Measurements from ENCODE around the gene PARVB.

The PARVB gene

DNA sequence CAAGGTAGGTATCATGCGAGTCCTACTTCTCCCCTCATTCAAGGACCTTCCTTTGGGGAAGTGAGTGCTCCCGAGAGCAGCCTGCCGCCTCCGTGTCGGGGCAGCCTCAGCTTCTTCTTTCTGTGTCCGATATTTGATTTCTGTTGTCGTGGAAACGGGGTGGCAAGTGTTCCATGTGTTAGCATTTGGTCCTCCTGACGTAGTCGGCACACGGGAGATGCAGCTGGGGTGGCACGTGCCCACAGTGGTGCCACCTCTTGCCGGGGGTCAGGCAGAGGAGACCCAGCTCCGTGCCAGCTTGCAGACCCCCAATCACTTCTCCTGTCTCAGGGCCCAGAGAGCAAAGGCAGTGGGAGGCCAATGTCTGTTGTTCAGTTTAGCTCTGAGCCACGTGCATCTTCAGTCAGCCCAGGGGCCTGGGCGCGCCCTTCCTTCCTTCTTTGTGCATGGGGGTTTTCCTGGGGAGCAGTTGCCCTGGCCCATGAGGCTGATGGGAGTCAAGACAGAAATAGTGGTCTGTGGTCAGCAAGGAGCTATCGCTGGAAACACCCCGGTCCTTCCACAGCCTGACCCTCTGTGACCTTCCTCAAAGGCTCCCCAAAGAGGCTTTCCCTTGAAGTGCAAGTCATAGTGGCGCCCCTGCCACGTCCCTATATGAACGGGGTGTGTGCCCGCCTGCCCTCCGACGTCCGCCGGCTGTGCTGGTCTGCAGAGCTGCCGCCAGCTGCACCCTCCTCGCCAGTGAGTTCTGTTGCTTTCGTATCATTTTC is 44.5 kb downstream of the PARVB start:
- TF ChIP-seq, protein P1, sequence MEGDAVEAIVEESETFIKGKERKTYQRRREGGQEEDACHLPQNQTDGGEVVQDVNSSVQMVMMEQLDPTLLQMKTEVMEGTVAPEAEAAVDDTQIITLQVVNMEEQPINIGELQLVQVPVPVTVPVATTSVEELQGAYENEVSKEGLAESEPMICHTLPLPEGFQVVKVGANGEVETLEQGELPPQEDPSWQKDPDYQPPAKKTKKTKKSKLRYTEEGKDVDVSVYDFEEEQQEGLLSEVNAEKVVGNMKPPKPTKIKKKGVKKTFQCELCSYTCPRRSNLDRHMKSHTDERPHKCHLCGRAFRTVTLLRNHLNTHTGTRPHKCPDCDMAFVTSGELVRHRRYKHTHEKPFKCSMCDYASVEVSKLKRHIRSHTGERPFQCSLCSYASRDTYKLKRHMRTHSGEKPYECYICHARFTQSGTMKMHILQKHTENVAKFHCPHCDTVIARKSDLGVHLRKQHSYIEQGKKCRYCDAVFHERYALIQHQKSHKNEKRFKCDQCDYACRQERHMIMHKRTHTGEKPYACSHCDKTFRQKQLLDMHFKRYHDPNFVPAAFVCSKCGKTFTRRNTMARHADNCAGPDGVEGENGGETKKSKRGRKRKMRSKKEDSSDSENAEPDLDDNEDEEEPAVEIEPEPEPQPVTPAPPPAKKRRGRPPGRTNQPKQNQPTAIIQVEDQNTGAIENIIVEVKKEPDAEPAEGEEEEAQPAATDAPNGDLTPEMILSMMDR (IDR thresholded peaks at IDR 0.05): no peak

DNA sequence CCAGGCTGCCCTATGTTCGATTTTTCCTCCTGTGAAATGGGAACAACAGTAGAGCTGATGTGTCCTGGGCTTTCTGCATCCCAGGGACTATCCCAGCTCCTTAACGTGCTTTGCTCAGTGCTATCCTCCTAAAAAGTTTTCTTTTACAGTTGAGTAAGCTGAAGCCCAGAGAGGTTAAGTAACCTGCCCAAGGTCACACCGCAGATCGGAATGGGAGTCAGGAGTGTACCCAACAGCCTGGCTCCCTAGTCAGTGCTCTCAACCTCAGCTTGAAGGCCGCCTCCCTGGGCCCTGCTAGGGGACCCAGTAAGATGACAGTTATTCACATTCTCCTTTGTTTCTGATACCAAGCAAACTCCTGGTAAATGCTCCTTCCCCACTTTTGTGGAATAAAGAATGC is 45.9 kb downstream of the PARVB start:
- TF ChIP-seq, protein P1 (IDR thresholded peaks at IDR 0.05): no peak

DNA sequence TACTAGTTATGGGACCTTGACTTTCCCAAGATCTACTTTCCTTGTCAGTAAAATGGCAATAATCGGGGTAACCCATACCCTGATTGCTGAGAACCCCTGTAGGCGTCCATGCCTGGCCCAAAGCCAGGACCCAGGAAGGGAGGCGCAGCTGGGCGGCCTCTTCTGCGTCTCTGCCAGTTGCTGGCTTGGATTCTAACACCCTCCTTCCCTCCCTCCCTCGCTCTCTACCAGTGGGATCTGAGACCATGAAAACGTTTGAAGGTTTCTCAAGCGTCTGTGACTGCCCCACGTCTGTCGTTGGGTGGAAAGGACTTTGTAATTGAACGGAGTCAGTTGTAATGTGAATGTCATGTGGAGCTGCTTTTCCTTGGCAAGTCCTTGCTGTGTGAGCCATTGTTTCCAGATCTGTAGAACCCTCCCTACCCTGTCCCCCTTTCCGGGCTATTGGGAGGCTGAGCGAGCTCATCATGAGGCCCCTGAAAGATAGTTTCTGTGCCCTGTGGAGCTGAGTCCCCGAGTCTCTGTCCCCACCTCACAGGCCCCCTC is 47.8 kb downstream of the PARVB start:
- TF ChIP-seq, protein P1 (IDR thresholded peaks at IDR 0.05): no peak

DNA sequence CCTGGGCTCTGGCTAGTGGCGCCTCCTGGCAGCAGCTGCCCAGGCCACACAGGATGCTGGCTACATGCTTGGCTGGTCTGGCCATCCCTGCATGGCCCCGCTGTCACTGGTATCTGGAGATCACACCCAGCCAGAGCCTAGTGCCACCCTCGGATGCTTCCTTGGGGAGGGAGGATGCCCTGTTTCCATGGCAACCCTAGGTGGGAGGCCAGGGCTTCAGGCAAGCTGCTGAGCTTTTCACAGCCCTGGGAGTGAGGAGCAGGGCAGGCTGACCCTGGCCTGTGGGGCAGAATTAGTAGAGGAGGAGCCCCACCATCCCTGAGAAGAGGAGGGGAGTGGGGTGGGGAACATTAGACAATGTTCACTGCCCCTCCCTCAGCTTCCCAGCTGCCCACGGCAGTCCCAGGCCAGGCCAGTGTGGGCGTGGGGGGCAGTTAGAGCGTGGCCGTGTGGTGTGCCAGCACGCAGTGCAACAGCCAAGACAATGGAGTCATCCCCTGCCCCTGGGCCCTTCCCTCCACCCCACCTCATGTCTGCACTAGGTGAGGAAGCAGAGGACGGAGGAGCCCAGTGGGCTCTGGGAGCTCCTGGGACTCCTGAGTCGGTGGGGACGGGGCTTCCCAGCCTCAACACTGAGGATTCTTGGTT is 50.4 kb downstream of the PARVB start:
- TF ChIP-seq, protein P1 (IDR thresholded peaks at IDR 0.05): no peak

DNA sequence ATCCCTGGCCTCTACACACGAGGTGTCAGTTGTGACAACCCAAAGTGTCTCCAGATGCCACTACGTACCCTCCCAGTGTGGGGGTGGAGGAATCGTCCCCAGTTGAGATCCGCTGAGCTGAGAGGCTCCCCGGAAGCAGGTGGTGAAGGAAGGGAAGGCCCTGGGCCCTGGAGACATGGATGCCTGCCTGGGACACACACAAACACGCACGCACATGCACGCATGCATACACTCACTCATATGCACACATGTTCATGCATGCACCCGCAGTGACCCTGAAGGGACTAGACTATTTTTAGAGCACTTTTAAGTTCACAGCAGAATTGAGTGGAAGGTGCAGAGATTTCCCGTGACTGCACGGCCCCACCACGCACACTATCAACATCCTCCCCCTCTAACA is 50.9 kb downstream of the PARVB start:
- TF ChIP-seq, protein P1 (IDR thresholded peaks at IDR 0.05): no peak

DNA sequence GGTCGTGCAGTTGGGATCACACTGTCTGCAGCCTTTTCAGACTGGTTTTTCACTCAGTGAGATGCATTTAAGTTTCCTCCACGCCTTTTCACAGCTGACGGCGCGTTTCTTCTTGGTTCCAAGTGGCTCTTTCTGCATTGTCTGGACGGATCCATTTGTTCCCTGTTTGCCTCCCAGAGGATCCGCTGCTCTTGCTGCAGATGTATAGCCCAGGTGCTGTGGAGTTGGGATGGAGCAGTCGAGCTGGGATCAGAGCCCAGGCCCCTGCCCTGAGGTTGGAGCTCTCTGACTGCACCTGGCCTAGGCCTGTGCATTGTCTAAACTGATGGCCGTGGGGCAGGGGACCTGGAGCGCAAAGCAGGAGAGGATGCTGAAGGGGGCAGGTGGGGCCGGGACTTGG is 51.6 kb downstream of the PARVB start:
- TF ChIP-seq, protein P1 (IDR thresholded peaks at IDR 0.05): no peak

DNA sequence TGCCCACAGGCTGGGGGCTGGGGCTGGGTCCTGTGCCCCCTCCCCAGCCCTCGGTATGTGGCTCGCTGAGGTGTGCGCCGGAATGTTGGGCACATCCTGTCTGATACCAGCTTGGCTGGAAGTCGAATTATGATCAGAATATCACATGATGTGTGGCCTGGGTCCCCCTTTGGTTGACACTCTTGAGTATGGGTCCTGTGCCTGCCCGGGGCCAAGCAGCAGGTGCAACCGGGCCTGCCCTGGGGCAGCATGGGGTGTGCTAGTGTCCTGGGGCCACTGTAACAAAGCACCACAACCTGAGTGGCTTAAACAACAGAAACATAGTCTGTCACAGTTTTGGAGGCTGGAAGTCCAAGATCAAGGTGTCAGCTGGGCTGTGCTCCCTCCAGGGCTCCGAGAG is 52.7 kb downstream of the PARVB start:
- TF ChIP-seq, protein P1 (IDR thresholded peaks at IDR 0.05): no peak
